Smooth muscle cell (in vitro differentiated cells): ENCODE measurements around the gene MSH5. TPM values are rescaled to one million over a fixed set of nuclear protein-coding genes. Genes with fewer than 3 reads are reported as not detected.
A peak's percentile ranks its signal among the peaks of the same experiment; 100 is the strongest.

ENCODE experiments used
- DNase-seq: peaks from one replicate; lab custom pipeline; 2025; ENCODE audit not compliant: unreplicated experiment; lab: John Stamatoyannopoulos, UW
- H2AFZ ChIP-seq: fragments of 200-600 bp; sonication (generic); 2 replicates; pipeline ENCODE4 v1.6.0; 2016; ENCODE audit warnings: antibody characterized with exemption, low read depth, mild to moderate bottlenecking
- H3F3A ChIP-seq: fragments of 200-600 bp; sonication (generic); 2 replicates; pipeline ENCODE4 v1.6.0; 2017; ENCODE audit warnings: antibody characterized with exemption, low read depth
- H3K27ac ChIP-seq: fragments of 200-600 bp; sonication (generic); 2 replicates; pipeline ENCODE4 v1.5.1; 2016; ENCODE audit warnings: low read depth, mild to moderate bottlenecking
- H3K27me3 ChIP-seq: fragments of 200-600 bp; sonication (generic); 2 replicates; pipeline ENCODE4 v1.6.1; 2016; ENCODE audit warnings: low read depth, mild to moderate bottlenecking
- H3K36me3 ChIP-seq: fragments of 200-600 bp; sonication (generic); 2 replicates; pipeline ENCODE4 v1.5.1; 2016; ENCODE audit warnings: low read depth
- H3K4me1 ChIP-seq: fragments of 200-600 bp; sonication (generic); 2 replicates; pipeline ENCODE4 v1.5.1; 2016; ENCODE audit warnings: low read depth
- H3K4me2 ChIP-seq: fragments of 200-600 bp; sonication (generic); 2 replicates; pipeline ENCODE4 v1.6.0; 2016; ENCODE audit warnings: mild to moderate bottlenecking
- H3K4me3 ChIP-seq: fragments of 200-600 bp; sonication (generic); 2 replicates; pipeline ENCODE4 v1.5.1; 2016; ENCODE audit warnings: mild to moderate bottlenecking
- H3K79me2 ChIP-seq: fragments of 200-600 bp; sonication (generic); 2 replicates; pipeline ENCODE4 v1.6.0; 2016; ENCODE audit warnings: low read depth, mild to moderate bottlenecking
- H3K9ac ChIP-seq: fragments of 200-600 bp; sonication (generic); 2 replicates; pipeline ENCODE4 v1.6.0; 2016; ENCODE audit warnings: low read depth
- H3K9me3 ChIP-seq: fragments of 200-600 bp; sonication (generic); replicated peaks from 2 replicates; pipeline ENCODE4 v1.5.1; 2016; ENCODE audit warnings: low read depth
- H4K20me1 ChIP-seq: fragments of 200-600 bp; sonication (generic); 2 replicates; pipeline ENCODE4 v1.6.0; 2016; ENCODE audit warnings: low read depth
- CTCF ChIP-seq: fragments of 200-600 bp; sonication (generic); IDR thresholded peaks from 2 replicates; pipeline ENCODE4 v1.5.1; 2017; ENCODE audit warnings: borderline replicate concordance, mild to moderate bottlenecking, antibody characterized with exemption; ENCODE audit not compliant: insufficient read depth, poor library complexity, severe bottlenecking
- WGBS: methylation state at CpG from one replicate; pipeline ENCODE4 v1.1.7; 2016; ENCODE audit warnings: low lambda C conversion rate; 5-methylcytosine and 5-hydroxymethylcytosine counted together
- polyA plus RNA-seq: library from polyadenylated mRNA; unstranded; fragments of >200 nt; fragmentation: Nextera tagmentation; extraction: Ambion mirVana; gene quantifications from 2 replicates; pipeline ENCODE4 v1.2.1, GENCODE V29; 2016
- total RNA-seq: library from RNA; depleted of rRNA; stranded (reverse); fragments of >200 nt; gene quantifications from 2 replicates; pipeline ENCODE4 v1.2.3, GENCODE V29; 2014

MSH5 gene
- total and polyA plus RNA-seq, 2 experiments from 2014 or later: 4.7 to 10.6 TPM

DNA sequence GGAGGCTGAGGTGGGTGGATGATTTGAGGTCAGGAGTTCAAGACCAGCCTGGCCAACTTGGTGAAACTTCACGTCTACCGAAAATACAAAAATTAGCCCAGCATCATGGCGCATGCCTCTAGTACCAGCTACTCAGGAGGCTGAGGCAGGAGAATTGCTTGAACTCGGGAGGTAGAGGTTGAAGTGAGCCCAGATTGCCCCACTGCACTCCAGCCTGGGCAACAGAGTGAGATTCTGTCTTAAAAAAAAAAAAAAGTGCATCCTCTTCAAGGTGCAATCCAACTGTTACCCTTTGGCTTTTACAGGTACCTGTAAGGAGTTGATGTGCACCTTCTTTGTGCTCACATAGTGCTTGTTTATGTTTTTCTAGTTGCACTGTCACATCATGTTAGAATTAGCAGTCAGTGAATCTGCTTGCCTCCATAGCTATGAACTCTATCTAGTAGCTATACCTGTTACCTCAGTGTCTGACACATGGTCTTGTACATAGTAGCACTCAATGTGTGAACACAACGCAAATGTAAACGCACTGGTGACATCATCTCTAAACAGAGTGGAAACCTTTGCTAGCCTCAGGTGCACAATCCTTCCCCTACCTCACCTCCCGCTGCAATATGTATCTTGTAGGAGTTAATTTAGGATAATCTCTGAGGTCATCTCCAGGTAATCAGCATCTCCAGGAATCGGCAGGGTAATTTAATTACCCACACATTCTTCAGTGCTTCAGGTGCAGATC lies 9.7 kb downstream of the MSH5 start:
- Histone ChIP-seq H3K4me2 (no peak overlapping the region), H3F3A (no peaks in the 10 kb centered on the region), H2AFZ (no peak overlapping the region), H4K20me1 (no peaks in the 10 kb centered on the region), H3K27me3 (no peaks in the 10 kb centered on the region), H3K27ac (no peak overlapping the region), H3K36me3 (no peaks in the 10 kb centered on the region), H3K9ac (no peak overlapping the region), H3K79me2 (no peaks in the 10 kb centered on the region), H3K9me3 (no peaks in the 10 kb centered on the region), H3K4me3 (no peak overlapping the region), H3K4me1 (peaks cover 2% of the 10 kb centered on the region)
- no peak for TF ChIP-seq CTCF
- 92% methylated on average over 8 of the region's 8 CpGs for WGBS
- DNase-seq: no peak

DNA sequence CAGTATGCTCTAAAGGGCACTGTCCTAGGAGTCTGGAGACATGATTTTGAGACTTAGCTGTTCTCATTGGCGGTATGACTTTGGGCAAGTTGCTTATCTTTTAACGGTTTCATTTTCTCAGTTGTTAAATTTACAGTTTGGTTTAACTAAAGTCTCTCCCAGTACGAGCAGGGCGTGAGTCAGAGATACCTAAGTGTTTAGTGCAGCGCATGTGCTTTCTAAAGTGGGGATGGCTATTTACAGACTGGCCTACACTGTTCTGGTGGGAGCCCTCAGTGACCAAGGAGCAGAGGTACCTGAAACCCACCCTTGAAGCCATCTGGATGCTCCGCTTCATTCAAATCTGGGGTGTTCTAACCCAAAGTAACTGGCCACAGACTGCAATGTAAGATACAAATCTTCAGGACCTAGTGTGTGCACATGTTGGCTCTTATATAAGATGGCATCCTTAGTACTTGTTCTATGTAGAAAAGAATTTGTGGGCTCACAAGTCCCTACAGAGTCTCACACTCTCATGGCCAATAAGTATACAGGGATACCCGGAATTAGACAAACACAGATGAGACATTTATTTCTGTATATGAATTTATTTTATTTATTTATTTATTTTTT lies 10.7 kb downstream of the MSH5 start:
- TF ChIP-seq CTCF: no peak
- peak overlapping the region; percentile 43 for H3K4me2 ChIP-seq
- no peak overlapping the region for H2AFZ ChIP-seq
- no peak for DNase-seq
- no peaks in the 10 kb centered on the region for H3K79me2 ChIP-seq
- 56% methylated on average over 7 of the region's 7 CpGs for WGBS
- no peaks in the 10 kb centered on the region for H3K4me1 ChIP-seq
- no peaks in the 10 kb centered on the region for H4K20me1 ChIP-seq
- H3K4me3 ChIP-seq: no peak overlapping the region
- H3K27me3 ChIP-seq: no peaks in the 10 kb centered on the region
- H3K9me3 ChIP-seq: no peaks in the 10 kb centered on the region
- no peak overlapping the region for H3K27ac ChIP-seq
- no peak overlapping the region for H3K9ac ChIP-seq
- H3F3A ChIP-seq: no peaks in the 10 kb centered on the region
- H3K36me3 ChIP-seq: no peaks in the 10 kb centered on the region

GRCh38 chr6:31752739-31753319 lies 13.0 kb downstream of the MSH5 start:
- Histone ChIP-seq H3F3A (no peaks in the 10 kb centered on the region), H3K9ac (no peak overlapping the region), H3K4me1 (no peaks in the 10 kb centered on the region), H3K27ac (peak overlapping the region; percentile 48), H3K36me3 (no peaks in the 10 kb centered on the region), H3K27me3 (no peaks in the 10 kb centered on the region), H2AFZ (no peak overlapping the region), H3K9me3 (no peaks in the 10 kb centered on the region), H3K4me3 (no peak overlapping the region), H3K4me2 (peak overlapping the region; percentile 4), H4K20me1 (no peaks in the 10 kb centered on the region), H3K79me2 (no peaks in the 10 kb centered on the region)
- no peak for TF ChIP-seq CTCF
- DNase-seq: no peak
- WGBS: 71% methylated on average over 8 of the region's 8 CpGs
